Astrocyte (in vitro differentiated cells and primary cell): ENCODE measurements around the gene PYGO2. TPM values are rescaled to one million over a fixed set of nuclear protein-coding genes. Genes with fewer than 3 reads are reported as not detected.
"Not testable (repeated sequence)": the region's sequence is repeated elsewhere in the genome, so short reads cannot be mapped to it uniquely, and the experiment has no call there.

Experiments
- DNase-seq: peaks from one replicate; pipeline ENCODE4 v3.0.0-alpha.2; 2010; ENCODE audit warnings: low read depth
- FAIRE-seq: peaks from 2 replicates; lab custom pipeline; 2011; peaks lifted over from hg19 to GRCh38; lab: Jason Lieb, UNC
- H2AFZ ChIP-seq: 2 replicates; pipeline ENCODE4 v1.6.0; 2012; ENCODE audit warnings: low read depth, low read length, inconsistent platforms
- H3K27ac ChIP-seq: 2 replicates; pipeline ENCODE4 v1.5.1; 2011; ENCODE audit warnings: low read depth, low read length, inconsistent platforms
- H3K27me3 ChIP-seq: 2 replicates; pipeline ENCODE4 v1.6.0; 2011; ENCODE audit warnings: low read length, inconsistent platforms; ENCODE audit not compliant: insufficient read depth
- H3K36me3 ChIP-seq: 2 replicates; pipeline ENCODE4 v1.5.1; 2011; ENCODE audit warnings: low read length, inconsistent platforms; ENCODE audit not compliant: insufficient read depth
- H3K4me1 ChIP-seq: 2 replicates; pipeline ENCODE4 v1.5.1; 2011; ENCODE audit warnings: low read length, inconsistent platforms; ENCODE audit not compliant: insufficient read depth
- H3K4me2 ChIP-seq: 2 replicates; pipeline ENCODE4 v1.6.0; 2012; ENCODE audit warnings: low read length, inconsistent platforms
- H3K4me3 ChIP-seq: 2 replicates; pipeline ENCODE4 v1.5.1; 2011; ENCODE audit warnings: low read depth, mild to moderate bottlenecking, low read length, inconsistent platforms; ENCODE audit not compliant: insufficient read depth
- H3K79me2 ChIP-seq: 2 replicates; pipeline ENCODE4 v1.6.0; 2012; ENCODE audit warnings: mild to moderate bottlenecking, low read length, inconsistent platforms; ENCODE audit not compliant: insufficient read depth
- H3K9ac ChIP-seq: 2 replicates; pipeline ENCODE4 v1.6.0; 2012; ENCODE audit warnings: mild to moderate bottlenecking, low read length, inconsistent platforms
- H3K9me3 ChIP-seq: 2 replicates; pipeline ENCODE4 v1.5.1; 2012; ENCODE audit warnings: low read depth, mild to moderate bottlenecking, low read length, inconsistent platforms; ENCODE audit not compliant: insufficient read depth
- H4K20me1 ChIP-seq: 2 replicates; pipeline ENCODE4 v1.6.0; 2012; ENCODE audit warnings: low read length, inconsistent platforms; ENCODE audit not compliant: insufficient read depth
- H3K27ac Mint-ChIP-seq: one replicate; pipeline ENCODE4 v1.8.0; 2021; ENCODE audit warnings: mild to moderate bottlenecking, mixed read lengths; ENCODE audit not compliant: unreplicated experiment
- H3K27me3 Mint-ChIP-seq: one replicate; pipeline ENCODE4 v1.8.0; 2021; ENCODE audit warnings: low read depth, mixed read lengths; ENCODE audit not compliant: unreplicated experiment
- H3K36me3 Mint-ChIP-seq: one replicate; pipeline ENCODE4 v1.8.0; 2021; ENCODE audit warnings: low read depth, mixed read lengths; ENCODE audit not compliant: unreplicated experiment
- H3K4me1 Mint-ChIP-seq: one replicate; pipeline ENCODE4 v1.8.0; 2021; ENCODE audit warnings: low read depth, mixed read lengths; ENCODE audit not compliant: unreplicated experiment
- H3K4me3 Mint-ChIP-seq: one replicate; pipeline ENCODE4 v1.8.0; 2021; ENCODE audit warnings: mild to moderate bottlenecking, moderate library complexity, mixed read lengths; ENCODE audit not compliant: unreplicated experiment
- H3K9me3 Mint-ChIP-seq: one replicate; pipeline ENCODE4 v1.8.0; 2021; ENCODE audit warnings: mild to moderate bottlenecking, mixed read lengths; ENCODE audit not compliant: unreplicated experiment
- EZH2 ChIP-seq: IDR thresholded peaks from 2 replicates; pipeline ENCODE4 v1.6.1; 2012; ENCODE audit warnings: mild to moderate bottlenecking, low read length, inconsistent platforms; ENCODE audit not compliant: insufficient read depth
- total RNA-seq: library from RNA; stranded (reverse); gene quantifications from 2 replicates; pipeline ENCODE4 v1.2.1, GENCODE V29; 2021
- TF ChIP-seq, protein P1 (sequence below): IDR thresholded peaks from 2 replicates; pipeline ENCODE4 v1.5.1; 2011; ENCODE audit warnings: low read depth, mild to moderate bottlenecking, inconsistent platforms, low read length, moderate library complexity; ENCODE audit not compliant: insufficient read depth

The PYGO2 gene
- total RNA-seq, 1 donor from 2014 or later = 21.8 TPM

DNA sequence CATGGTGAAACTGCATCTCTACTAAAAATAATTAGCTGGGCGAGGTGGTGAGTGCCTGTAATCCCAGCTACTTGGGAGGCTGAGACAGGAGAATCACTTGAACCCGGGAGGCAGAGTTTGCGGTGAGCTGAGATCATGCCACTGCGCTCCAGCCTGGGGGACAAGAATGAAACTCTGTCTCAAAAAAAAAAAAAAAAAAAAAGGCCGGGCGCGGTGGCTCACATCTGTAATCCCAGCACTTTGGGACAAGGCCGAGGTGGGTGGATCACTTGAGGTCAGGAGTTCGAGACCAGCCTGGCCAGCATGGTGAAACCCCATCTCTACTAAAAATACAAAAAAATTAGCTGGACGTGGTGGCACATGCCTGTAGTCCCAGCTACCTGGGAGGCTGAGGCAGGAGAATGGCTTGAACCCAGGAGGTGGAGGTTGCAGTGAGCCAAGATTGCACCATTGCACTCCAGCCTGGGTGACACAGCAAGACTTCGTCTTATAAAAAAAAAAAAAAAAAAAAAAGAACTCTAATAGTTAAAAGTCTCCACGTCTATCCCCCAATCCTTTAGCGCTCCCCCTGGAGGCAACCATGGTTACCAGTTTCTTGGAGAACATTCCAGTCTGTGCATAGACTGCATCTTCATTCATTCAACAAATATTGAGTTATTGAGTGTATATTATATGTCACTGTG is 33.9 kb upstream of the PYGO2 start:
- H3K9me3 ChIP-seq, H3K4me3 ChIP-seq, H3K9me3 Mint-ChIP-seq, H3K9ac ChIP-seq, H3K27me3 ChIP-seq, H3K79me2 ChIP-seq, H3K27ac ChIP-seq, FAIRE-seq, H3K36me3 Mint-ChIP-seq, H3K27me3 Mint-ChIP-seq, H3K4me2 ChIP-seq, H4K20me1 ChIP-seq, H3K36me3 ChIP-seq, H2AFZ ChIP-seq: not testable (repeated sequence)
- Mint-ChIP-seq H3K4me1 (peaks cover 32% of the 10 kb centered on the region), H3K27ac (peak overlapping the region; percentile 82), H3K4me3 (peak overlapping the region; percentile 2)
- peaks cover 16% of the 10 kb centered on the region for H3K4me1 ChIP-seq
- TF ChIP-seq, protein P1, sequence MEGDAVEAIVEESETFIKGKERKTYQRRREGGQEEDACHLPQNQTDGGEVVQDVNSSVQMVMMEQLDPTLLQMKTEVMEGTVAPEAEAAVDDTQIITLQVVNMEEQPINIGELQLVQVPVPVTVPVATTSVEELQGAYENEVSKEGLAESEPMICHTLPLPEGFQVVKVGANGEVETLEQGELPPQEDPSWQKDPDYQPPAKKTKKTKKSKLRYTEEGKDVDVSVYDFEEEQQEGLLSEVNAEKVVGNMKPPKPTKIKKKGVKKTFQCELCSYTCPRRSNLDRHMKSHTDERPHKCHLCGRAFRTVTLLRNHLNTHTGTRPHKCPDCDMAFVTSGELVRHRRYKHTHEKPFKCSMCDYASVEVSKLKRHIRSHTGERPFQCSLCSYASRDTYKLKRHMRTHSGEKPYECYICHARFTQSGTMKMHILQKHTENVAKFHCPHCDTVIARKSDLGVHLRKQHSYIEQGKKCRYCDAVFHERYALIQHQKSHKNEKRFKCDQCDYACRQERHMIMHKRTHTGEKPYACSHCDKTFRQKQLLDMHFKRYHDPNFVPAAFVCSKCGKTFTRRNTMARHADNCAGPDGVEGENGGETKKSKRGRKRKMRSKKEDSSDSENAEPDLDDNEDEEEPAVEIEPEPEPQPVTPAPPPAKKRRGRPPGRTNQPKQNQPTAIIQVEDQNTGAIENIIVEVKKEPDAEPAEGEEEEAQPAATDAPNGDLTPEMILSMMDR = peak; percentile 68
- peak; percentile 75 for DNase-seq

DNA sequence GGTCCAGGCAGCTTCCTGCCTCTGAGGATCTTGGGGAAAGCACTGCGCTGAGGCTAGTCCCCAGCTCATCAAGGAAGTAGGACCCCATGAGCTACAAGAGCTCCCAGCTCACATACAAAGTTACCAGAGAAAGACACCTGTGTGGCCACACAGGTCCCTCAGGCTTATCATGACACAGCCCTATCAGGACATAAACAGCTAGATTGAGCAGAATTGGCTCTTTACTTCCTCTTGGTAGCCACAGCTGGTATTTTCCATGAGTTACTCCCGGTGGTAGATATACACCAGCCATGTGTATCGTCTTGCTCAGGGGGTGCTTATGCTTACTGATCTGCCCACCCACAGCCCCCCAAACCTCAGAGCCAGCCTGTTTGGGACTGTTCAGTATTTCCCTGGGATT is 33.0 kb upstream of the PYGO2 start:
- Mint-ChIP-seq H3K4me3 (no peak overlapping the region), H3K27ac (peak overlapping the region; percentile 84), H3K4me1 (peaks cover 26% of the 10 kb centered on the region), H3K27me3 (no peaks in the 10 kb centered on the region), H3K9me3 (no peaks in the 10 kb centered on the region), H3K36me3 (peaks cover 3% of the 10 kb centered on the region)
- H3K79me2 ChIP-seq = peaks cover 5% of the 10 kb centered on the region
- no peak overlapping the region for H2AFZ ChIP-seq
- peaks cover 4% of the 10 kb centered on the region for H3K36me3 ChIP-seq
- H3K9me3 ChIP-seq = no peaks in the 10 kb centered on the region
- H3K4me3 ChIP-seq = no peak overlapping the region
- H3K4me2 ChIP-seq = no peak overlapping the region
- FAIRE-seq (no peak), DNase-seq (no peak)
- peaks cover 8% of the 10 kb centered on the region for H3K4me1 ChIP-seq
- TF ChIP-seq, protein P1 = no peak
- no peak for TF ChIP-seq EZH2
- H3K9ac ChIP-seq = no peak overlapping the region
- H3K27me3 ChIP-seq = no peaks in the 10 kb centered on the region
- H3K27ac ChIP-seq = no peak overlapping the region
- H4K20me1 ChIP-seq = peaks cover 9% of the 10 kb centered on the region

GRCh38 chr1:154994269-154994587 is 32.6 kb upstream of the PYGO2 start:
- H3K36me3 Mint-ChIP-seq = peaks cover 4% of the 10 kb centered on the region
- Histone ChIP-seq H3K9me3 (no peaks in the 10 kb centered on the region), H2AFZ (no peak overlapping the region), H3K4me1 (peaks cover 7% of the 10 kb centered on the region), H3K36me3 (peaks cover 4% of the 10 kb centered on the region), H3K27ac (no peak overlapping the region), H3K4me2 (no peak overlapping the region), H3K79me2 (peaks cover 9% of the 10 kb centered on the region), H3K4me3 (no peak overlapping the region), H4K20me1 (peaks cover 12% of the 10 kb centered on the region), H3K9ac (no peak overlapping the region), H3K27me3 (no peaks in the 10 kb centered on the region)
- H3K4me3 Mint-ChIP-seq = no peak overlapping the region
- DNase-seq (no peak), FAIRE-seq (no peak)
- TF ChIP-seq, protein P1 = no peak
- no peak for TF ChIP-seq EZH2
- no peaks in the 10 kb centered on the region for H3K9me3 Mint-ChIP-seq
- peaks cover 26% of the 10 kb centered on the region for H3K4me1 Mint-ChIP-seq
- no peaks in the 10 kb centered on the region for H3K27me3 Mint-ChIP-seq
- H3K27ac Mint-ChIP-seq = peak overlapping the region; percentile 84
